ENCODE results near the gene ARHGAP18.
A peak's percentile ranks its signal among the peaks of the same experiment; 100 is the strongest.
"Not testable (repeated sequence)": the region's sequence is repeated elsewhere in the genome, so short reads cannot be mapped to it uniquely, and the experiment has no call there.

ARHGAP18 gene

GRCh38 chr6:129575378-129576118 lies 134.4 kb downstream of the ARHGAP18 start:
- H3K4me3 ChIP-seq (ENCODE audit: low read depth, low read length): no peak overlapping the region
- peak; percentile 35; the same call in 1 of the 2 replicates for TF ChIP-seq CTCF (IDR thresholded peaks at IDR 0.05; ENCODE audit: low read depth, low read length)

- not testable (repeated sequence) for H3K4me3 ChIP-seq (ENCODE audit: low read depth, low read length)
Measured at GRCh38 chr6:129574605-129575004, 135.4 kb downstream of the ARHGAP18 start.

- H3K4me3 ChIP-seq (ENCODE audit: low read depth, low read length): not testable (repeated sequence)
Measured at GRCh38 chr6:129570929-129571328, 139.0 kb downstream of the ARHGAP18 start.

- no peak for TF ChIP-seq CTCF (IDR thresholded peaks at IDR 0.05; ENCODE audit: low read depth, low read length)
- H3K4me3 ChIP-seq (ENCODE audit: low read depth, low read length): no peak overlapping the region
Measured at GRCh38 chr6:129568015-129568414, 142.0 kb downstream of the ARHGAP18 start.

GRCh38 chr6:129567374-129567773 lies 142.6 kb downstream of the ARHGAP18 start:
- H3K4me3 ChIP-seq (ENCODE audit: low read depth, low read length): no peak overlapping the region
- peak; percentile 42; the same call in 1 of the 2 replicates for TF ChIP-seq CTCF (IDR thresholded peaks at IDR 0.05; ENCODE audit: low read depth, low read length)

GRCh38 chr6:129565811-129566210 lies 144.2 kb downstream of the ARHGAP18 start:
- H3K4me3 ChIP-seq (ENCODE audit: low read depth, low read length): no peak overlapping the region
- TF ChIP-seq CTCF (IDR thresholded peaks at IDR 0.05; ENCODE audit: low read depth, low read length): no peak

GRCh38 chr6:129565366-129565765 lies 144.6 kb downstream of the ARHGAP18 start:
- no peak for TF ChIP-seq CTCF (IDR thresholded peaks at IDR 0.05; ENCODE audit: low read depth, low read length)
- H3K4me3 ChIP-seq (ENCODE audit: low read depth, low read length): no peak overlapping the region

GRCh38 chr6:129558248-129558647 lies 151.7 kb downstream of the ARHGAP18 start:
- H3K4me3 ChIP-seq (ENCODE audit: low read depth, low read length): no peak overlapping the region
- TF ChIP-seq CTCF (IDR thresholded peaks at IDR 0.05; ENCODE audit: low read depth, low read length): no peak
